Body of pancreas (tissue), 4 donors: Measurements from ENCODE around the gene ABHD12. TPM values are rescaled to one million over a fixed set of nuclear protein-coding genes. Genes with fewer than 3 reads are reported as not detected.

Source experiments
- ATAC-seq: fragments of 150-250 bp; one replicate; pipeline ENCODE4 v1.9.1; 2016
- DNase-seq, 4 donors: peaks; one replicate each; pipeline ENCODE4 v3.0.0-alpha.2; 2019
- H3K27ac ChIP-seq, 4 donors: fragments of 200-600 bp; sonication (generic); 1 replicate in 3 of 4; 2 replicates in 1 of 4; pipeline versions ENCODE4 v1.5.1 to v1.6.1; 2016 to 2019; ENCODE audit warnings: mild to moderate bottlenecking in 1 of 4, mixed read lengths in 1 of 4, moderate library complexity in 1 of 4
- H3K27me3 ChIP-seq, 2 donors: fragments of 200-600 bp; sonication (generic); one replicate each; pipeline ENCODE4 v1.6.0; 2016; ENCODE audit warnings: mild to moderate bottlenecking in 1 of 2
- H3K36me3 ChIP-seq, 2 donors: fragments of 200-600 bp; sonication (generic); replicated peaks in 1 of 2; 2 replicates each; pipeline ENCODE4 v1.5.1; 2016; ENCODE audit warnings: low read depth in 2 of 2; ENCODE audit not compliant: insufficient read depth in 1 of 2
- H3K4me1 ChIP-seq: fragments of 200-600 bp; sonication (generic); one replicate; pipeline ENCODE4 v1.6.0; 2016
- H3K4me3 ChIP-seq, 2 donors: fragments of 200-600 bp; sonication (generic); 1 replicate in 1 of 2; 2 replicates in 1 of 2; pipeline ENCODE4 v1.5.1; 2016 to 2019
- H3K9me3 ChIP-seq, 3 donors: fragments of 200-600 bp; sonication (generic); 1 replicate in 2 of 3; 2 replicates in 1 of 3; pipeline ENCODE4 v1.5.1; 2016
- CTCF ChIP-seq, 7 experiments: fragments of 450-650 bp in 4 of 7; fragments of 200-600 bp in 3 of 7; sonication (generic) in 3 of 7; IDR thresholded peaks; one replicate each; pipeline ENCODE4 v1.5.1; 2016 to 2019; ENCODE audit warnings: antibody characterized with exemption in 7 of 7
- POLR2A ChIP-seq, 3 donors: fragments of 450-650 bp; IDR thresholded peaks; one replicate each; pipeline ENCODE4 v1.6.1; 2016; ENCODE audit warnings: antibody characterized with exemption in 3 of 3, mild to moderate bottlenecking in 2 of 3
- WGBS, 2 donors: methylation state at CpG; one replicate each; pipeline ENCODE4 v1.1.5; 2017; 5-methylcytosine and 5-hydroxymethylcytosine counted together
- intact Hi-C: fragments of 100-400 bp; cut with DNase I; formaldehyde crosslinking; loops from one replicate; pipeline ENCODE4 v1.15.1; 2023
- total RNA-seq, 2 donors: library from RNA; depleted of rRNA; stranded (reverse); fragments of >200 nt; gene quantifications; one replicate each; pipeline ENCODE4 v1.1.0, GENCODE V29; 2016

The ABHD12 gene
- total RNA-seq, 2 donors from 2014 or later = 74.7 to 106 TPM

DNA sequence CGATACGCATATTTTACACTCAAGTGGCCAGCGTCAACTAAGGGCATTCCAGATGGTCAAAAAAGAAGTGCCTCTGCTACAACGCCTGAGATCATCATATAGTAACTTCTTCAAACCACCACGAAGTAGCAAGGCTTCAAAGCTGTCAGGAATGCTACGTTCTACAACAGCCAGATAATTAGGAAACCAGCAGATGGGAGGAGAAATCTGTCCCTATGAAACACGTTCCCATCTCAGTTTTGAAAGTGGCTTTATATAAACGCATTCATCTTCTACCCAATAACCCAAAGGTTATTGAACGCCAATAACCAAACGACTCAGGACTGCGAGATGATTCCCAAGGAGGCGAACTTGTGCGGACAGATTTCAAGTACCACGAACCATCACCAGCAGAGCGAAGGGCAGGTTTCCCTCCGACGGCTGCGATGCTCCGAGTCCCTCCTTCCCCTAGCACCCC is 1.2 kb downstream of the ABHD12 start:
- H3K36me3 ChIP-seq = no peaks in the 10 kb centered on the region

DNA sequence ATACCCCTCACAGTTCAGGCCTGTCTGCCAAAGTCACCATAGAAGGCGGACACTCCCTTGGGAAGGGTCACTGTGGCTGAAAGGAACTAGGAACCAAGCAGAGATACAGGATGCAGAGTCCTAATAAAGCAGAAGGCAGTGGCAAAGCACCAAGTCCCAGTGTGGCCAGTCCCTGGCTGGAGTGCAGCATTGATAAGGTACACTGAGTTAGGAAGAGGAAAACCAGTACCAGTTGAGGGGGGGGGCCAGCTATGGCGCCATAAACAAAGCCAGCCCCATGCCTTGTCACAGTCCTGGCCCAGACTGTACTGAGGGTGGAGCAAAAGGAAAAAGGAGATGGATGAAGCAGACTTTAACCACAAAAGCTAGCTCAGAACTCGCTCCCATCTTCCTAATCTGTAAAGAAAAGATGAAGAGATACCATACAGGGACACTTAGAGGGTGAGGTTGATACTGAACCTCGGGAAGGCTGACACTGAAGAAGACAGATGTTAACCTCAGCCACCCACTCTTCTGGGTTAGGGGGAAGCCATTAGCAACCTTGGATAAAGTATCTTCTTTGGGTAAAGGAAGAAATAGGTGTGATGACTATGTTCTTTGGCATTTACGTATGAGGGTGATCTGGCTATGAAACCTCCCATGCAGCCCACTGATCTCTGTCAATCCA is 7.8 kb downstream of the ABHD12 start:
- 75 to 85% methylated on average over 5 of the region's 5 CpGs for WGBS, 2 donors
- no peaks in the 10 kb centered on the region for H3K9me3 ChIP-seq
- H3K36me3 ChIP-seq = no peaks in the 10 kb centered on the region
- DNase-seq = no peak
- intact Hi-C loops = no loop called here
- no peak for TF ChIP-seq POLR2A (IDR thresholded peaks at IDR 0.05)
- no peak for TF ChIP-seq CTCF (IDR thresholded peaks at IDR 0.05)
- no peak overlapping the region for H3K27ac ChIP-seq
- no peak overlapping the region for H3K4me3 ChIP-seq
- ATAC-seq = no peak
- H3K4me1 ChIP-seq = peaks cover 36% of the 10 kb centered on the region
- no peaks in the 10 kb centered on the region for H3K27me3 ChIP-seq

More for the DNA sequence above, 1.2 kb downstream of the ABHD12 start:
- intact Hi-C loops = no loop called here
- Histone ChIP-seq H3K4me3 (peak overlapping the region; percentile 75 to 84), H3K4me1 (peaks cover 21% of the 10 kb centered on the region), H3K27me3 (no peaks in the 10 kb centered on the region), H3K27ac (peak overlapping the region; percentile 86 to 97 (median 92)), H3K9me3 (no peaks in the 10 kb centered on the region)
- TF ChIP-seq POLR2A (IDR thresholded peaks at IDR 0.05) = no peak
- TF ChIP-seq CTCF (IDR thresholded peaks at IDR 0.05) = no peak
- ATAC-seq = no peak
- whole genome bisulfite sequencing, 2 donors = 10 to 29% methylated on average over 6 to 19 of the region's 19 CpGs
- peak in 1 of 4 donors; percentile 10 for DNase-seq

DNA sequence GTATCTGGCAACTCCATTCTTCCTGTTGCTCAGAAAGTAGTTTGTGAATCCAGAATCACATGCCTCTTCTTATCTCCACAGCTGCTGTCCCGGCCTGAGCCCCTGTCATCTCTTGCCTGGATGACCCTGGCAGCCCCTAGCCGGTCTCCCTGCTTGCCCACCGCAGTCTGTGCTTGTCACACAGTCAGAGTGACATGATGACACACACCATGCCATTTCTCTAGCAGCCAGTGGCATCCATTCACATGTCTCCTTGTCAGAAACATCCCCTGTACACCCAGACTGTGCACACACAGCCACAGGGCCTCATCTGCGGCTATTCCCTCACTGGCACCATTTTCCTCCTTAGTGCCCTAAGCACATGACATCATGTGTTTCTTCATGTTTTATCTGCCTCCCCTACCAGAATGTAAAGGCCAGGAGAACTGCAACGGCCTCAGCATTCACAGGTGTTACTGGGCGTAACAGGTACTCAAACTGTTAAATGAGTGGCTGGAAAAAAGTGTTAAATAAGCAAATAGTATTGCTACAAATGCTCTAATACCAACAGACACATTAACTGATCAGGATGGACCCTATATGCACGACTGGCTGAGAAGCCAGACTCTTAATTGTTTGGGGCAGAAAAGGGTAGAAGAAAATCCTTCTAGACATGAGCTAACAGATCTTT is 9.6 kb downstream of the ABHD12 start:
- 74 to 81% methylated on average over 6 to 7 of the region's 7 CpGs for WGBS, 2 donors
- no peak for DNase-seq
- TF ChIP-seq CTCF (IDR thresholded peaks at IDR 0.05) = no peak
- TF ChIP-seq POLR2A (IDR thresholded peaks at IDR 0.05) = no peak
- intact Hi-C loops = no loop called here
- no peaks in the 10 kb centered on the region for H3K9me3 ChIP-seq
- H3K27me3 ChIP-seq = no peaks in the 10 kb centered on the region
- ATAC-seq = no peak
- H3K27ac ChIP-seq = no peak overlapping the region
- peaks cover 42% of the 10 kb centered on the region for H3K4me1 ChIP-seq
- H3K4me3 ChIP-seq = no peak overlapping the region
- no peaks in the 10 kb centered on the region for H3K36me3 ChIP-seq

- ATAC-seq = no peak
- WGBS, 2 donors = 62 to 67% methylated on average over 10 of the region's 10 CpGs
- Histone ChIP-seq H3K4me1 (peaks cover 32% of the 10 kb centered on the region), H3K27me3 (no peaks in the 10 kb centered on the region), H3K9me3 (no peaks in the 10 kb centered on the region), H3K27ac (peak overlapping the region in 1 of 4 donors; percentile 7), H3K4me3 (no peak overlapping the region), H3K36me3 (no peaks in the 10 kb centered on the region)
- DNase-seq = no peak
- TF ChIP-seq POLR2A (IDR thresholded peaks at IDR 0.05) = no peak
- TF ChIP-seq CTCF (IDR thresholded peaks at IDR 0.05) = no peak
- intact Hi-C loops = no loop called here
Measured at GRCh38 chr20:25378884-25379733, 11.5 kb downstream of the ABHD12 start.
